OCI-LY1 (cell line): ENCODE measurements around the gene ENG.
"Not testable (repeated sequence)": the region's sequence is repeated elsewhere in the genome, so short reads cannot be mapped to it uniquely, and the experiment has no call there.

Experiments used
- EZH2 ChIP-seq: fragments of 200-600 bp; sonication (generic), shearing (Covaris generic); IDR thresholded peaks from 2 replicates; pipeline ENCODE4 v1.8.0; 2017; ENCODE audit warnings: borderline replicate concordance, mixed run types, mild to moderate bottlenecking, antibody characterized with exemption, low read length, moderate library complexity, mixed read lengths
- TF ChIP-seq, protein P1 (sequence below): fragments of 200-600 bp; sonication (generic), shearing (Covaris generic); IDR thresholded peaks from 2 replicates; pipeline ENCODE4 v1.5.1; 2017; ENCODE audit warnings: mild to moderate bottlenecking, antibody characterized with exemption, low read length, moderate library complexity, mixed read lengths

DNA sequence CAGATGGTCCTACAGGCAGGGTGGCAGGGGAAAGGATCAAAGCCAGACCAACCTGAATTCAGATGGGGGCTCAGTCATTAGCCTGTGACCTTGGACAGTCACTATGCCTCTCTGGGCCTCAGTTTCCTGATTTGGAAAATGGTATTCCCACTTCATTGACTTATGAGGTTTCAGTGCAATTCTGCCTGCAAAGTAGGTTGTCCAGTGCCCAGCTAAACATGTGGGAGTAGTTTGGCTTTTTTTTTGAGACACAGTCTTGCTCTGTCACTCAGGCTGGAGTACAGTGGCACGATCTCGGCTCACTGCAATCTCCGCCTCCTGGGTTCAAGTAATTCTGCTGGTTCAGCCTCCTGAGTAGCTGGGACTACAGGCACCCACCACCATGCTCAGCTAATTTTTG lies 17.9 kb downstream of the ENG start:
- TF ChIP-seq, protein P1, sequence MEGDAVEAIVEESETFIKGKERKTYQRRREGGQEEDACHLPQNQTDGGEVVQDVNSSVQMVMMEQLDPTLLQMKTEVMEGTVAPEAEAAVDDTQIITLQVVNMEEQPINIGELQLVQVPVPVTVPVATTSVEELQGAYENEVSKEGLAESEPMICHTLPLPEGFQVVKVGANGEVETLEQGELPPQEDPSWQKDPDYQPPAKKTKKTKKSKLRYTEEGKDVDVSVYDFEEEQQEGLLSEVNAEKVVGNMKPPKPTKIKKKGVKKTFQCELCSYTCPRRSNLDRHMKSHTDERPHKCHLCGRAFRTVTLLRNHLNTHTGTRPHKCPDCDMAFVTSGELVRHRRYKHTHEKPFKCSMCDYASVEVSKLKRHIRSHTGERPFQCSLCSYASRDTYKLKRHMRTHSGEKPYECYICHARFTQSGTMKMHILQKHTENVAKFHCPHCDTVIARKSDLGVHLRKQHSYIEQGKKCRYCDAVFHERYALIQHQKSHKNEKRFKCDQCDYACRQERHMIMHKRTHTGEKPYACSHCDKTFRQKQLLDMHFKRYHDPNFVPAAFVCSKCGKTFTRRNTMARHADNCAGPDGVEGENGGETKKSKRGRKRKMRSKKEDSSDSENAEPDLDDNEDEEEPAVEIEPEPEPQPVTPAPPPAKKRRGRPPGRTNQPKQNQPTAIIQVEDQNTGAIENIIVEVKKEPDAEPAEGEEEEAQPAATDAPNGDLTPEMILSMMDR, result not testable (repeated sequence)
- not testable (repeated sequence) for TF ChIP-seq EZH2
